Measurements from ENCODE around the gene INSC.

GRCh38 chr11:15286465-15286864, 171.7 kb downstream of the INSC start:
- TF ChIP-seq POLR2A (IDR thresholded peaks at IDR 0.05; ENCODE audit: low read depth, low read length) (no peak), POLR2AphosphoS5 (IDR thresholded peaks at IDR 0.05; ENCODE audit: low read depth, low read length) (no peak)
